CD4-positive, alpha-beta T cell treated with Interleukin-4 for 1 hour (primary cell): ENCODE data around the gene VARS2.
A peak's percentile ranks its signal among the peaks of the same experiment; 100 is the strongest.

ENCODE experiments used
- DNase-seq, 2 donors: peaks; one replicate each; pipeline ENCODE4 v3.0.0-alpha.2; 2020 to 2022

Gene VARS2

GRCh38 chr6:30884521-30885480 is 29.2 kb upstream of the VARS2 start:
- peak; percentile 22 to 27 for DNase-seq

GRCh38 chr6:30885481-30885998 is 28.5 kb upstream of the VARS2 start:
- DNase-seq, result no peak

- no peak for DNase-seq
These were observed 27.8 kb upstream of the VARS2 start for GRCh38 chr6:30885999-30886896.

DNA sequence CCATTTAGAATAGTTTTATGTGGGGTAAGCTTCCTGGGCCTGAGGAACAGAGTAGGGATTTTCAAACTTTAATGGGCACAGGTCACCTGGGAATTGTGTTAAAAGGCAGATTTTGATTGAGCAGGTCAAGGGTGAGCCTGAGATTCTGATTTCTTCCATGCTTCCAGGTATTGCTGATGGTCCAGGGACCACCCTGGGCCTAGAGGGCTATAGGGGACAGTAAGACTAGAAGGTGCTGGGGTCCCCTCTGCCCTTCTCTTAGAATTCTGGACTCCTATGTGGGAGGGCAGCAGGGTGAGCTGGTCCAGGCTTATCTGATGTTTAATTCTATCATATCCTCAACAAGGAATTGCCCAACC is 27.2 kb upstream of the VARS2 start:
- DNase-seq, result no peak

- DNase-seq, result no peak
These were observed 25.9 kb upstream of the VARS2 start for GRCh38 chr6:30887901-30888815.

GRCh38 chr6:30888816-30889495 is 25.1 kb upstream of the VARS2 start:
- no peak for DNase-seq

DNA sequence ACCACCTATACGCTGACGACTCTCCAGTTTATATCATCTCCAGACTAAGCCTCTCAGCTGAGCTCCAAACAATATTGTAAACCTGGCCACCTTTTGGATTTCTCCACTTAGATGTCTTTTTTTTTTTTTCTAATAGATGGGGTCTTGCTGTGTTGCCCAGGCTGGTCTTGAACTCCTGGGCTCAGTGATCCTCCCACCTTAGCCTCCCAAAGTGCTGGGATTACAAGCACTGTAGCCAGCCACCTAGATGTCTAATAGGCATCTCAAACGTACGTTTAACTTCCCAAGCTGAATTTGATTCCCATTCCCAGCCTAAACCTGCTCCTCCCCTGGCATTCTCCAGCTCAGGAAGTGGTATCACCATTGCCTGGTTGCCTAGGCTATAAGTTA is 24.5 kb upstream of the VARS2 start:
- no peak for DNase-seq

- no peak for DNase-seq
These were observed 24.0 kb upstream of the VARS2 start for GRCh38 chr6:30889921-30890645.

DNA sequence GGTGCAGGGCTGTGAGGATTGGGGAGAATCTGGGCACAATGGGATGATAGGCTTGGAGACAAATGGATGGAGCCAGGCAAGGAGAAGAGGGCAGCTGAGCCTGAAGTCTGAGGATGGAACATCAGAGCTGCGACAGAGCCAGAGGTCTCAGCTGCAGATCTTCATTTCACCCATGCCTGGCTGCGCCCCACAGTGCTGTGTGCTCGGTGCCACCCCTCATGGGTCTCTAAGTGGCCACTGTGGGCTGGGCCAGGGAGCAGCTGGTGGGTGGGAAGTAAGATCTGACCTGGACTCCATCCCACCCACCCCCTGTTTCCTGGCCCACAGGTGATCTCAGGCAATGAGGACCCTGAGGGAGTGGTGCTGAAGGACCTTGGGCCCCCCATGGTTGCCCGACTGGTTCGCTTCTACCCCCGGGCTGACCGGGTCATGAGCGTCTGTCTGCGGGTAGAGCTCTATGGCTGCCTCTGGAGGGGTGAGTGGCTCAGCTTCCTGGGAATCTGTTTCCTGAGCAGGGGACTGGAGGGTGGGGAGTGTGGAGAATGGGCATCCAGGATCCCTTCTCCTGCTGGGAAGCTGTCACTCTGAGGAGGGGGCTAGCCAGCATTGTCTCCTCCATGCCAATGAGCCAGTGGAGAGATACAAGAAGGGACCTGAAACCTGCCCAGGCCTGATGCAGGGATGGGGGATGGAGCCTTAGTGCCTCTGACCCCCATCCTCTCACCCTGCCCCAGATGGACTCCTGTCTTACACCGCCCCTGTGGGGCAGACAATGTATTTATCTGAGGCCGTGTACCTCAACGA is 23.2 kb upstream of the VARS2 start:
- DNase-seq, result no peak

DNA sequence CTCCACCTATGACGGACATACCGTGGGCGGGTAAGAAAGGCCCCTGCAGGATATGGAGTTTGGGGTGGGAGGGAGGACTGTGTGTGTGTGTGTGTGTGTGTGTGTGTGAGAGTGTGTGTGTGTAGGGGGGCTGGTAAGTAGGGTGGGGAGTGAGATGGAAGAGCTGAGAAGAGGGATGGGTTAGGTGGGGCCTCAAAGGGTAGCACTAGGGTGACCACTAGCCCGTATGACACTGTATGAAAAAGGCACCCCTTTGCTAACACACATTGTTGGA is 22.7 kb upstream of the VARS2 start:
- no peak for DNase-seq

DNA sequence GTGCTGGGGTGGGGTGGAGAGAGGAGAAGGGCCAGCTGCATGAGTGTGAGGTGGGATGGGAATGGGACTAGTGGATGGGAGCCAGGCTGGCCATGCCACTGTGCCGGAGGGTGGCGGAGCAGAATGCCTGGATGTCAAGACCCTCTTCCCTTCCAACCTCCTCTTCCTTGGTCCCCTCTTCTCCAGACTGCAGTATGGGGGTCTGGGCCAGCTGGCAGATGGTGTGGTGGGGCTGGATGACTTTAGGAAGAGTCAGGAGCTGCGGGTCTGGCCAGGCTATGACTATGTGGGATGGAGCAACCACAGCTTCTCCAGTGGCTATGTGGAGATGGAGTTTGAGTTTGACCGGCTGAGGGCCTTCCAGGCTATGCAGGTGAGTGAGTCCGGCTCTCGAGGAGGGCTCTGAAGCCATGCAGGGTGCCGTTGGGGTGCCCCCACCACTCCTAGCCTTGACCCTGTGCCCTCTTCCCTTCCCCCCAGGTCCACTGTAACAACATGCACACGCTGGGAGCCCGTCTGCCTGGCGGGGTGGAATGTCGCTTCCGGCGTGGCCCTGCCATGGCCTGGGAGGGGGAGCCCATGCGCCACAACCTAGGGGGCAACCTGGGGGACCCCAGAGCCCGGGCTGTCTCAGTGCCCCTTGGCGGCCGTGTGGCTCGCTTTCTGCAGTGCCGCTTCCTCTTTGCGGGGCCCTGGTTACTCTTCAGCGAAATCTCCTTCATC is 22.1 kb upstream of the VARS2 start:
- no peak for DNase-seq

GRCh38 chr6:30893001-30893591 is 20.9 kb upstream of the VARS2 start:
- DNase-seq, result no peak

DNA sequence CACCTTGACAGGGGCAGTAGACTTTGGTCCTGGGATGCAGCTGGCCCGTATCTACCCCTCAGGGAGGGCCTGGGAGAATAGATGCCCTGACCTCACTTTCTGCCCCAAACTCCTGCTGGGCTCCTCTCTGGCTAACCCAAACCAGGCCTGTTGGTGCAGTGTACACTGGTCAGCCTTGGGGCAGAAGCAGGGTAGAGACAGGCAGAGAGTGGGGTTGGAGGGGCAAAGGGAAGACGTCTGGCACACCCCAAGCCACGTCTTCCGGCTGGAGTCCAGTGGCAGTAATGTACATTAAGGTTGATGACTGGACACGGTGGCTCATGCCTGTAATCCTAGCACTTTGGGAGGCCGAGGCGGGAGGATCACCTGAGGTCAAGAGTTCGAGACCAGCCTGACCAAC is 20.4 kb upstream of the VARS2 start:
- no peak for DNase-seq

GRCh38 chr6:30894381-30894780 is 19.7 kb upstream of the VARS2 start:
- no peak for DNase-seq

- no peak for DNase-seq
These were observed 19.1 kb upstream of the VARS2 start for GRCh38 chr6:30894935-30895334.

- no peak for DNase-seq
These were observed 18.7 kb upstream of the VARS2 start for GRCh38 chr6:30895343-30895742.

DNA sequence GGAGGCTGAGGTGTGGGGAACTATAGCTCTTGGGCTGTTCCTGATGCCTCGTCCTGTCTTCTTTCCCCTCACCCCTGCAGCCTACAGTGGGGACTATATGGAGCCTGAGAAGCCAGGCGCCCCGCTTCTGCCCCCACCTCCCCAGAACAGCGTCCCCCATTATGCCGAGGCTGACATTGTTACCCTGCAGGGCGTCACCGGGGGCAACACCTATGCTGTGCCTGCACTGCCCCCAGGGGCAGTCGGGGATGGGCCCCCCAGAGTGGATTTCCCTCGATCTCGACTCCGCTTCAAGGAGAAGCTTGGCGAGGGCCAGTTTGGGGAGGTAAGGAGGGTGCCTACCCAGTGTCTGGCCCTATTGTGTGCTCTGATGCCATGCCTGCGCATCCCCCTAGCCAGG is 17.5 kb upstream of the VARS2 start:
- no peak for DNase-seq

DNA sequence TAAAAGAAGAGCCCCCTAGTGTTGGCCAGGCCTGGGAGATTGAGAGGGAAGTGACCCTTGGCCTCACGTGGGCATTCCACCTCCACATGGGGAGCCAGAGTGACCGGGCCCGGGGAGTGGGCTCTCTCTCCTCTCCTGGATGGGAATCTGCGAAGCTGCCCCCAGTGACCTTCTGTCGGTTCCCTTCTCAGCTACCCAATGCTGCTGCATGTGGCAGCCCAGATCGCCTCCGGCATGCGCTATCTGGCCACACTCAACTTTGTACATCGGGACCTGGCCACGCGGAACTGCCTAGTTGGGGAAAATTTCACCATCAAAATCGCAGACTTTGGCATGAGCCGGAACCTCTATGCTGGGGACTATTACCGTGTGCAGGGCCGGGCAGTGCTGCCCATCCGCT is 16.2 kb upstream of the VARS2 start:
- DNase-seq, result no peak

DNA sequence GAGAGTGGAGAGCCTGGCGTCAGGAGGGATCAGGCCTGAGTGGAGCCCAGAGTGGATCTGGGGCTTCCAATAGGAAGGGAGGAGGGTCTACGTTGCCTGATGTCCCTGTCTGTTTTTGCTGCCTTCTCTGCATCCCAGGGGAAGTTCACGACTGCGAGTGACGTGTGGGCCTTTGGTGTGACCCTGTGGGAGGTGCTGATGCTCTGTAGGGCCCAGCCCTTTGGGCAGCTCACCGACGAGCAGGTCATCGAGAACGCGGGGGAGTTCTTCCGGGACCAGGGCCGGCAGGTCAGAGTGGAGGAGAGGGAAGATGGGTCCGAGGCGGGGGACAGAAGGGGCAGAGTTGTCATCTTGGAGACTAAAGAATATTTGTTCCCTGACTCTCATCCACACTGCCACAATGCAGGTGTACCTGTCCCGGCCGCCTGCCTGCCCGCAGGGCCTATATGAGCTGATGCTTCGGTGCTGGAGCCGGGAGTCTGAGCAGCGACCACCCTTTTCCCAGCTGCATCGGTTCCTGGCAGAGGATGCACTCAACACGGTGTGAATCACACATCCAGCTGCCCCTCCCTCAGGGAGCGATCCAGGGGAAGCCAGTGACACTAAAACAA is 15.2 kb upstream of the VARS2 start:
- DNase-seq, result no peak
